ENCODE results near the gene BACE1-AS. TPM values are rescaled to one million over a fixed set of nuclear protein-coding genes. Genes with fewer than 3 reads are reported as not detected.

Gene BACE1-AS
- total and polyA plus RNA-seq, 2 of the 8 experiments (the other 6 are each of a cell fraction or from before 2014, with no cell fraction given): 14.9 to 17.4 TPM

DNA sequence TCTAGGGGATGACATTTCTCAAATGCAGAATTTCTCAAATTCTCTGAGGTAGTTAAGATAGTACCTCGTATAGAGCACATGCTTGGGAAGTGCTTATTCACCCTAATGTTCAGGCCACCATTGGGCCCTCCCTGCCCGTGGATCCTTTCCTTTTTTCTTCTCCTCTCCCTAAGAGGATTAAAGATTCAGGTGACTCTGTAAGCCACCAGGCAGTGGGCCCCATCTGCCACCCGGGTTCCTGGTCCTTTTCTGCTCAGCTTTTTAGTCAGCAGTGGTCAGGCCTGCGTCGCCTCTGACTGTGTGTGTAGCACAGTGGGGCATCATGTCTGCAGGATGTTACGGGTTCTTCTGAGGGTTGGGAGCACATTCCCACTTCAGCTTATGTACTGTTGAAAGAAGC is 43.8 kb downstream of the BACE1-AS start:
- no peak for FAIRE-seq
- Histone ChIP-seq H4K91ac (replicated peaks; ENCODE audit: insufficient read length, low read length) (no peak overlapping the region), H4K8ac (ENCODE audit: extremely low read depth, insufficient read depth, low read length) (no peak overlapping the region), H3K23ac (ENCODE audit: insufficient read length) (no peak overlapping the region), H4K20me1 (replicated peaks in 1 of 2; ENCODE audit: control insufficient read depth in 1 of 2, insufficient read depth in 2 of 2, low read length in 2 of 2) (no peaks in the 10 kb centered on the region), H2BK120ac (replicated peaks; ENCODE audit: low read depth, low read length) (no peak overlapping the region), H3K79me2 (ENCODE audit: control insufficient read depth in 1 of 2, insufficient read depth in 2 of 2, low read length in 2 of 2) (no peaks in the 10 kb centered on the region), H3K4me3 (ENCODE audit: extremely low read depth in 1 of 4, insufficient read depth in 2 of 4, low read depth in 3 of 4, low read length in 4 of 4) (no peak overlapping the region), H2AK5ac (ENCODE audit: low read depth, low read length) (no peak overlapping the region), H3K27me3 (replicated peaks in 1 of 4; ENCODE audit: control insufficient read depth in 3 of 4, extremely low read depth in 1 of 4, insufficient read depth in 3 of 4, low read length in 3 of 4) (no peaks in the 10 kb centered on the region), H3K27ac (ENCODE audit: low read depth, low read length) (no peak overlapping the region), H2BK15ac (ENCODE audit: low read length) (no peak overlapping the region), H2BK5ac (ENCODE audit: low read depth, low read length) (no peak overlapping the region), H3K36me3 (ENCODE audit: control insufficient read depth in 2 of 4, insufficient read depth in 4 of 4, low read length in 3 of 4) (peaks cover 0 to 4% (median 0%) of the 10 kb centered on the region in 4 experiments; a peak in 1 of 8 replicates), H3K4me2 (ENCODE audit: insufficient read depth in 1 of 2, low read depth in 2 of 2, low read length in 2 of 2) (no peak overlapping the region), H2BK20ac (ENCODE audit: low read length) (no peak overlapping the region), H3K9ac (replicated peaks in 1 of 4; ENCODE audit: extremely low read depth in 1 of 4, low read depth in 3 of 4, low read length in 3 of 4) (no peak overlapping the region), H2AFZ (ENCODE audit: low read length) (no peak overlapping the region), H3K23me2 (ENCODE audit: low read depth, low read length) (no peaks in the 10 kb centered on the region), H3K79me1 (ENCODE audit: low read depth, low read length) (no peaks in the 10 kb centered on the region), H3K9me3 (ENCODE audit: insufficient read depth in 2 of 2, low read depth in 1 of 2, low read length in 1 of 2) (no peaks in the 10 kb centered on the region), H3K56ac (replicated peaks; ENCODE audit: insufficient read length, low read depth, low read length) (no peak overlapping the region), H3K18ac (ENCODE audit: extremely low read depth, low read length) (no peak overlapping the region), H3K14ac (ENCODE audit: insufficient read length) (no peak overlapping the region), H2BK12ac (ENCODE audit: low read depth, low read length) (no peak overlapping the region), H4K5ac (ENCODE audit: insufficient read length, low read depth, low read length) (no peak overlapping the region), H3K4me1 (replicated peaks in 1 of 4; ENCODE audit: control insufficient read depth in 3 of 4, insufficient read depth in 4 of 4, low read length in 3 of 4) (no peaks in the 10 kb centered on the region), H3K4ac (replicated peaks; ENCODE audit: insufficient read length, low read depth, low read length) (no peak overlapping the region)
- POLR2A ChIA-PET (ENCODE audit: partially characterized antibody): interaction anchor here (0.6 kb wide), 1 partner anchor 108 kb away, joined by 4 read pairs; no protein-coding TSS in a partner anchor
- CTCF ChIA-PET (ENCODE audit: partially characterized antibody): interaction anchor here (0.8 kb wide), 1 partner anchor 612 kb away, joined by 4 read pairs; no protein-coding TSS in a partner anchor
- 91% methylated on average over 6 of the region's 6 CpGs; no CpG with 5 or more reads in 1 of the 2 experiments for WGBS, 2 experiments (ENCODE audit: extremely low coverage in 1 of 2, insufficient coverage in 1 of 2, insufficient read length in 1 of 2, insufficient replicate concordance in 2 of 2, low coverage in 1 of 2, low lambda C conversion rate in 2 of 2, missing lambda C conversion rate in 1 of 2)
- no peak for DNase-seq (ENCODE audit: low read depth in 1 of 2, low spot score in 2 of 2)
- TF ChIP-seq MAFK (IDR thresholded peaks at IDR 0.05; ENCODE audit: low read depth, low read length) (no peak), SIX5 (IDR thresholded peaks at IDR 0.05; ENCODE audit: low read depth, low read length) (no peak), SAP30 (IDR thresholded peaks at IDR 0.05; ENCODE audit: insufficient read depth, insufficient replicate concordance, low read length) (no peak), KDM1A (IDR thresholded peaks at IDR 0.05; ENCODE audit: borderline replicate concordance, low read length) (no peak), JUN (IDR thresholded peaks at IDR 0.05; ENCODE audit: low read depth, low read length) (no peak), CHD1 (IDR thresholded peaks at IDR 0.05; ENCODE audit: low read depth, low read length) (no peak), CEBPB (IDR thresholded peaks at IDR 0.05; ENCODE audit: low read depth, low read length) (no peak), KDM5A (IDR thresholded peaks at IDR 0.05; ENCODE audit: low read length) (no peak), SIRT6 (IDR thresholded peaks at IDR 0.05; ENCODE audit: low read length) (no peak), SP1 (IDR thresholded peaks at IDR 0.05; ENCODE audit: low read depth, low read length) (no peak), TEAD4 (IDR thresholded peaks at IDR 0.05; ENCODE audit: low read depth, low read length) (no peak), RXRA (IDR thresholded peaks at IDR 0.05; ENCODE audit: insufficient read depth, low read depth, low read length) (no peak), CHD2 (IDR thresholded peaks at IDR 0.05; ENCODE audit: low read length) (no peak)
- TF ChIP-seq, protein P1, sequence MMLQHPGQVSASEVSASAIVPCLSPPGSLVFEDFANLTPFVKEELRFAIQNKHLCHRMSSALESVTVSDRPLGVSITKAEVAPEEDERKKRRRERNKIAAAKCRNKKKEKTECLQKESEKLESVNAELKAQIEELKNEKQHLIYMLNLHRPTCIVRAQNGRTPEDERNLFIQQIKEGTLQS (IDR thresholded peaks at IDR 0.05; ENCODE audit: insufficient read depth, low read depth, low read length): no peak
- TF ChIP-seq, protein P2, sequence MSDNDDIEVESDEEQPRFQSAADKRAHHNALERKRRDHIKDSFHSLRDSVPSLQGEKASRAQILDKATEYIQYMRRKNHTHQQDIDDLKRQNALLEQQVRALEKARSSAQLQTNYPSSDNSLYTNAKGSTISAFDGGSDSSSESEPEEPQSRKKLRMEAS (IDR thresholded peaks at IDR 0.05): no peak
